ELF-1 (cell line): Measurements from ENCODE around the gene NME7.
A peak's percentile ranks its signal among the peaks of the same experiment; 100 is the strongest.
"Not testable (repeated sequence)": the region's sequence is repeated elsewhere in the genome, so short reads cannot be mapped to it uniquely, and the experiment has no call there.

Experiments
- DNase-seq: peaks from one replicate; pipeline ENCODE4 v3.0.0-alpha.2; 2016; ENCODE audit warnings: low read depth, low spot score

Gene NME7

GRCh38 chr1:169235568-169235967 is 132.0 kb downstream of the NME7 start:
- no peak for DNase-seq

GRCh38 chr1:169234780-169235179 is 132.8 kb downstream of the NME7 start:
- DNase-seq: no peak

GRCh38 chr1:169217636-169218035 is 150.0 kb downstream of the NME7 start:
- no peak for DNase-seq

- DNase-seq: no peak
Measured at GRCh38 chr1:169214598-169214997, 153.0 kb downstream of the NME7 start.

GRCh38 chr1:169212088-169212487 is 155.5 kb downstream of the NME7 start:
- DNase-seq: no peak

- DNase-seq: no peak
Measured at GRCh38 chr1:169207797-169208520, 159.6 kb downstream of the NME7 start.

GRCh38 chr1:169204157-169204556 is 163.4 kb downstream of the NME7 start:
- no peak for DNase-seq

- peak; percentile 34 for DNase-seq
Measured at GRCh38 chr1:169202791-169203665, 164.6 kb downstream of the NME7 start.

- no peak for DNase-seq
Measured at GRCh38 chr1:169201084-169201619, 166.4 kb downstream of the NME7 start.

GRCh38 chr1:169200319-169200718 is 167.3 kb downstream of the NME7 start:
- DNase-seq: no peak

- no peak for DNase-seq
Measured at GRCh38 chr1:169196581-169196980, 171.0 kb downstream of the NME7 start.

GRCh38 chr1:169196161-169196560 is 171.4 kb downstream of the NME7 start:
- no peak for DNase-seq

GRCh38 chr1:169193191-169193850 is 174.3 kb downstream of the NME7 start:
- DNase-seq: no peak

- DNase-seq: no peak
Measured at GRCh38 chr1:169186106-169186505, 181.5 kb downstream of the NME7 start.

- DNase-seq: no peak
Measured at GRCh38 chr1:169184812-169185211, 182.8 kb downstream of the NME7 start.

- DNase-seq: no peak
Measured at GRCh38 chr1:169180174-169180573, 187.4 kb downstream of the NME7 start.

- DNase-seq: not testable (repeated sequence)
Measured at GRCh38 chr1:169179431-169179830, 188.2 kb downstream of the NME7 start.

GRCh38 chr1:169175461-169175860 is 192.1 kb downstream of the NME7 start:
- DNase-seq: no peak

GRCh38 chr1:169163059-169163458 is 204.5 kb downstream of the NME7 start:
- no peak for DNase-seq

GRCh38 chr1:169161496-169162194 is 206.0 kb downstream of the NME7 start:
- DNase-seq: no peak

GRCh38 chr1:169160845-169161495 is 206.6 kb downstream of the NME7 start:
- no peak for DNase-seq
